ENCODE results near the gene INPPL1. TPM values are rescaled to one million over a fixed set of nuclear protein-coding genes. Genes with fewer than 3 reads are reported as not detected.

INPPL1 gene
- total and polyA plus RNA-seq, 2 donors from 2014 or later = 39.9 to 120 TPM

GRCh38 chr11:72236774-72237111, 12.2 kb downstream of the INPPL1 start:
- Histone ChIP-seq H3K9ac (ENCODE audit: low read length in 3 of 3) (no peak overlapping the region), H3K27me3 (ENCODE audit: control insufficient read depth, insufficient read depth, low read length) (peaks cover 11% of the 10 kb centered on the region), H3K4me3 (ENCODE audit: low read length in 3 of 3) (no peak overlapping the region), H3K9me3 (ENCODE audit: control insufficient read depth in 2 of 3, insufficient read depth in 1 of 3, low read length in 3 of 3) (no peaks in the 10 kb centered on the region), H3K27ac (ENCODE audit: low read depth in 2 of 2, low read length in 2 of 2) (peak overlapping the region in 1 of 2 donors; percentile 12), H3K4me1 (ENCODE audit: control insufficient read depth in 2 of 3, insufficient read depth in 2 of 3, low read depth in 1 of 3, low read length in 3 of 3) (peaks cover 0 to 15% (median 4%) of the 10 kb centered on the region in 3 donors), H3K36me3 (ENCODE audit: control insufficient read depth in 2 of 3, insufficient read depth in 3 of 3, low read length in 3 of 3) (peaks cover 4 to 48% (median 29%) of the 10 kb centered on the region in 3 donors)
- intact Hi-C loops (cut with DNase I) = no loop called here
- no peak for DNase-seq
- no peak for TF ChIP-seq CTCF (IDR thresholded peaks at IDR 0.05; ENCODE audit: borderline replicate concordance, extremely low read depth, insufficient read depth)
- no peak for FAIRE-seq

- Histone ChIP-seq H3K9ac (ENCODE audit: low read length in 3 of 3) (no peak overlapping the region), H3K27me3 (ENCODE audit: control insufficient read depth, insufficient read depth, low read length) (peaks cover 15% of the 10 kb centered on the region), H3K9me3 (ENCODE audit: control insufficient read depth in 2 of 3, insufficient read depth in 1 of 3, low read length in 3 of 3) (no peaks in the 10 kb centered on the region), H3K4me1 (ENCODE audit: control insufficient read depth in 2 of 3, insufficient read depth in 2 of 3, low read depth in 1 of 3, low read length in 3 of 3) (peaks cover 0 to 15% (median 4%) of the 10 kb centered on the region in 3 donors), H3K36me3 (ENCODE audit: control insufficient read depth in 2 of 3, insufficient read depth in 3 of 3, low read length in 3 of 3) (peaks cover 4 to 43% (median 26%) of the 10 kb centered on the region in 3 donors), H3K27ac (ENCODE audit: low read depth in 2 of 2, low read length in 2 of 2) (peak overlapping the region in 1 of 2 donors; percentile 12), H3K4me3 (ENCODE audit: low read length in 3 of 3) (no peak overlapping the region)
- intact Hi-C loops (cut with DNase I) = no loop called here
- FAIRE-seq (no peak), DNase-seq (peak in 4 of 5 donors; percentile 32 to 80 (median 50))
- no peak for TF ChIP-seq CTCF (IDR thresholded peaks at IDR 0.05; ENCODE audit: borderline replicate concordance, extremely low read depth, insufficient read depth)
Measured at GRCh38 chr11:72237112-72237931, 12.8 kb downstream of the INPPL1 start.

GRCh38 chr11:72238040-72238450, 13.5 kb downstream of the INPPL1 start:
- no peaks in the 10 kb centered on the region for H3K9me3 ChIP-seq (ENCODE audit: control insufficient read depth in 2 of 3, insufficient read depth in 1 of 3, low read length in 3 of 3)
- peak in 4 of 5 donors; percentile 73 to 91 (median 78) for DNase-seq
- intact Hi-C loops (cut with DNase I) = no loop called here
- peaks cover 18% of the 10 kb centered on the region for H3K27me3 ChIP-seq (ENCODE audit: control insufficient read depth, insufficient read depth, low read length)
- no peak overlapping the region for H3K27ac ChIP-seq (ENCODE audit: low read depth in 2 of 2, low read length in 2 of 2)
- TF ChIP-seq CTCF (IDR thresholded peaks at IDR 0.05; ENCODE audit: borderline replicate concordance, extremely low read depth, insufficient read depth) = peak; percentile 49
- peaks cover 0 to 15% (median 4%) of the 10 kb centered on the region in 3 donors for H3K4me1 ChIP-seq (ENCODE audit: control insufficient read depth in 2 of 3, insufficient read depth in 2 of 3, low read depth in 1 of 3, low read length in 3 of 3)
- H3K9ac ChIP-seq (ENCODE audit: low read length in 3 of 3) = no peak overlapping the region
- no peak overlapping the region for H3K4me3 ChIP-seq (ENCODE audit: low read length in 3 of 3)
- no peak for FAIRE-seq
- peaks cover 4 to 35% (median 20%) of the 10 kb centered on the region in 3 donors for H3K36me3 ChIP-seq (ENCODE audit: control insufficient read depth in 2 of 3, insufficient read depth in 3 of 3, low read length in 3 of 3)

All from kidney (tissue), 14 donors.